Activated CD4-positive, alpha-beta T cell treated with anti-CD3 and anti-CD28 coated beads for 48 hours (primary cell): ENCODE data around the gene NTRK1.

Experiments used
- DNase-seq: peaks from one replicate; pipeline ENCODE4 v3.0.0-alpha.2; 2020

NTRK1 gene

DNA sequence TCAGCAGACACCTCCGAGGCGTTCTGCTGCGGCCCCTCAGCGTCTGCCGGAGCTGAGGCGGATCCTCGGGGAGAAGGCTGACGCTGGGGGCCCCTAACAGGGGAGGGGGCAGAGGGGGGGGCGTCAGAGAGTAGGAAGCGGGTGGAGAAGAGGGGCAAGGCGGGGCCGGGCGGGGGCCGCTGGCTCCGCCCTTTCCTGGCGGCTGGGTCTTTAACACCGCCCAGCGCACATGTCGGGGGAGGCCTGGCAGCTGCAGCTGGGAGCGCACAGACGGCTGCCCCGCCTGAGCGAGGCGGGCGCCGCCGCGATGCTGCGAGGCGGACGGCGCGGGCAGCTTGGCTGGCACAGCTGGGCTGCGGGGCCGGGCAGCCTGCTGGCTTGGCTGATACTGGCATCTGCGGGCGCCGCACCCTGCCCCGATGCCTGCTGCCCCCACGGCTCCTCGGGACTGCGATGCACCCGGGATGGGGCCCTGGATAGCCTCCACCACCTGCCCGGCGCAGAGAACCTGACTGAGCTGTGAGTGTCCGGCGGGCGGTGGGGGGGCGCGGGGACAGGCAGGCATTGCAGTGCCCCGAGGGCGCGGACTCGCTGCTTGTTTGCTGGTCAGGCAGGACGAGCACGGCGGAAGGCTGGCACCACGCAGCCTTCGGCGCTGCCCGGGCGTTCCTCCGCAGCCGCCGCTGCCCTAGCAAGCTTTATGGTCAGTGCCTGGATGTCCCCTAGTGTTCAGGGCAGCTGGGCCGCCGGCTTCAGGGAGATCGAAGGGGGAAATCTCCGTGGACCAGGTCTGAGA, at the start of gene NTRK1:
Gene NTRK1 (plus strand): TSS at position 238 of the 796 bp plus-strand sequence. CDS start 70 bp downstream, at position 308.
- peak; percentile 60 for DNase-seq

DNA sequence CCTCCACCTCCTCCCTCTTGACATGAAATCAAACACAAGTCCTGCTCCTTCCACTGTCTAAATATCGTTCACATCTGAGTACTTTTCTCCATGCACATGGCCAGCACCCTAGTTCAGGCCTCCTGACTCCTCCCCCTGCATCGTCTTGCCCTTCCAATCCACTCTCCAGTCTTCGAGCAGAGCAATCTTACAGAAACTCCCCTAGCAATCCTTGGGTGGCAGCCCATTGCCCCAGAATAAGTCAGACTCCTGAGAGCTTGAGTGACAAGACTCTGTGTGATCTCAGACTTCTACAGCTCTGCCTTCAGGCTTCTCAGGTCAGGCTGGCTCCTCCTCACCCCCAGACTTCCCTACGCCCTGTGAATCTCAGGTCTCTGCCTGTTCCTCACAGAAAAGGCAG, 49.5 kb upstream of the NTRK1 start:
- DNase-seq: no peak

DNA sequence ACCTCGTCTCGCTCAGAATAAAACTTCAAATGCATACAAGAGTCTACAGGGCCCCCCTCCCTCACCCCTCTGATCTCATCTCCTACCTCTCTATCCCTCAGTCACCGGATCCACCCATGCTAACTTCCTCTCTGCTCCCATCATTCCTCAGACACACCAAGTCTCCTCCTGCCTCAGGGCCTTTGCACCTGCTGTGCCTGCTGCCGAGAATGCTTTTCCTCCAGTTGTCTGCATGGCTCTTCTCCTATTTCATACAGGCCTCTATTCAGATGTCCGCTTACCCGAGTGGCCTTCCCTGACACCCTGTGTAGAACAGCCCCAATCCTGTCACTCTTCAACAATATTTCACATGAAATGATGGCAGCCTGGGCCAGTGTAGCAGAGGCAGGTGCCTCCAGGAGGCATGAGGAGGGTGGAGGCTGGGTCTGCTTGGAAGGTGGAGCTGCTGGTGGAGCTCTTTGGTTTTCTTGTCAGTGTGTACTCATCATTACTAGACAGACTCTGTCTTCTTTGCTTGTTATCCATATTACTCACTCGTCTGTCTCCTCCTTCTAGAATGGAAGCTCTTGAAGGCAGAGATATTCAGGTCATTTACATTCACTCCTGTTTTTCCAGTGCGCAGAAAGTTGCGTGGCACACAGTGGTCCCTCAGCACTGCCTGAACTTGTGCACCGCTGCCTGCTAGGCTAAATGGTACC, 48.2 kb upstream of the NTRK1 start:
- no peak for DNase-seq

DNA sequence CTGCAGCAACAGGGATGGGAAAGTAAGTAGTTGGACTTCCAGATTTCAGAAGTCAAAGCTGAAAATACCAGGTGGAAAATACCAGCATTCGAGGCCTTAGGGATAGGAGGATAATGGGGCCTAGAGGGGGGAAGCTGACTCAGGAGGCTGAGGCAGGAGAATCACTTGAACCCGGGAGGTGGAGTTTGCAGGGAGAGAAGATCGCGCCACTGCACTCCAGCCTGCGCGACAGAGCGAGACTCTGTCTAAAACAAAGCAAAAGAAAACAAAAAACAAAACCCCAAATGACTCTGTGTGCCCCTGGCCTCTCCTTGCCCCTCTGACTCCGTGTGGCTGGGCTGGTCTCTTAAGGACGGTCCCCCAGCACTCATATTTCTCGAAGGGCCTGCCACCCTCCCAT, 47.4 kb upstream of the NTRK1 start:
- DNase-seq: no peak

DNA sequence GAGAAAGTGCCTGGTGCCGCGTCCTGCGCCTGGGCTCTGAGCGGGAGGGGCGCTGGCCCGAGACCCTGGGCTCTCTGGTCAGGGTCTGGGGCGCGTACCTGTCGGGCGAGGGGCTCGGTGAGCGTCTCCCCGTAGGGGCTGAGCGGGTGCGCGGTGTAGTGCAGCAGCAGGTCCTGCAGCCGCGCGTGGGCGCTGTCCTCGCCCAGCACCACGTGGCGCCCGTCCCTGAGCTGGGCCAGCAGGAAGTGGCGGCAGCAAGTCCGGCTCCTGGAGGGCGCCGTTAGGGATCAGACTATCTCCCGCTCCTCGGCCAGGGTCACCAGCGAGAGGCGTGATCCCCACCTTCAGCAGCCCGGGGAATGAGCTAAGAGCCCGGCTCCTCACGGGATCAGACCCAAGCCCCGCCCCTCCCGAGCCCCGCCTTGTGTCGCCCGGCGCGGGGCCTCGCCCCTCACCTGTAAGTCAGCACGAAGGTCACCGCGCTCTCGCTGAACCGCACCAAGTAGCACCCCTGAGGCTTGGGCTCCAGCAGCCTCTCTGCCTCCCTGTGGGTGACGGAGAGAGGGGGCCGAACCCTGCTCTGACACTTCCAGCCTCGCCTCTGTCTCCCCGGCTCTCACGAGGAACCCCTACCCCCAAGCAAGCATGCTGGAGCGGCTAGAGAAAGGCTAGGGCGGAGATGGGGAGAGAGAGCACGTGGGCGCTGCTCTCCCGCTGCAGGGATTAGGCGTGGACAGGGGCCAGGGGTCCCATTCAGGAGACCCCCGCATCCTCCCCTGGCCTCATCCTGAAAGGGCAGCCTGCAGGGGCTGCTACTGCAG, 46.7 kb upstream of the NTRK1 start:
- peak; percentile 84 for DNase-seq

DNA sequence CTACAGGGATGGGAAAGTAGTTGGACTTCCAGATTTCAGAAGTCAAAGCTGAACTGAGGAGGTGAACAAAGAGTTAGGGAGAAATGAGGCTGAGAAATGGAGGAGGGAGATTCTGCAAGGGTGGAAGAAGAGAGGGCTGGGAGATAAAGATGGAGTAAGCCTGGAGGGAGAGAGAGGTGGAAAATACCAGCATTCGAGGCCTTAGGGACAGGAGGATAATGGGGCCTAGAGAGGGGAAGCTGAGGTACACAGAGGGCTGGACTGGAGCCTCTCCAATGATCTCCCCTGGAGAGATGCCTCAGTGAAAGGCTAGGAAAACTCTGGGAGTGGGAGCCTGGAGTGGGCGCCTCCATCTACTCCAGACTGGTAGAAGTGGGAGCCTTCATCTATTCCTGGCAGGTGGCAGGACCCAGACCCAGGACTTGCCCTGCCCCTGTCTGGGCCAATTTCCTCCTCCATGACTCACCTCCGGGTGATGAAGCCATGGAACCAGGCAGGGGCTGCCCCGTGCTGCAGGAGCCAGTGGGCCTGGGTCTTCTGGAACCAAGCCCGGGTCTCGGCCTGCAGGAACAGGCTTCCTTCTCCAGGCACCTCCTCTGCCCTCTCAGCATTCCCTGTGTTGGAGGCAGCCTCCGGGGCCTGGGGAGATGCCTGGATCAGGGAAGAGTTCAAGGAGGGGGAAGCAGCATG, 45.9 kb upstream of the NTRK1 start:
- peak; percentile 63 for DNase-seq

DNA sequence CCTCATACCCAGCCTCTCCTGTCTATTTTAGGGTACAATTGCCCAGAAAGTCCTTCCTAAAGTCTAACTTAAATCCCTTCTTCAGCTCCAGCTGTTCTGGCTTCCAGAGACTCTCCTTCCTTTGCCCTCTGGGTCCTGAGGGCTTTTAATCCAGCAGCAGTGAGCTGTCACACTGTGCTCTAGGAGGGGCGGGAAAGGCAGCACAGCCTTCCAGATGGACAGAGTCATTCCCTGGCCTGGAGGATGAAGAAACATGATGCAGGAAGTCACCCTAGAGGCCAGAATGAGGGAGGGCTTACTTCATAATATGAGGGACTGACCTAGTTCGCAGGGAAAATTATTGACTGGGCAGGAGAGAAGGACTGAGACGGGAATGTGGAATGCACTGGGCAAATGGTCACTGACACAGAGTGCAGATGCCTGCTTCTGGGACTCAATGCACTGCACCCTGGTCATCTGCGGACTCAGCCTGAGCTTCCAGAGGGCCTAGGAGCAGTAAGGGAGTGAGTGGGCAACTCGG, 45.3 kb upstream of the NTRK1 start:
- DNase-seq: no peak

DNA sequence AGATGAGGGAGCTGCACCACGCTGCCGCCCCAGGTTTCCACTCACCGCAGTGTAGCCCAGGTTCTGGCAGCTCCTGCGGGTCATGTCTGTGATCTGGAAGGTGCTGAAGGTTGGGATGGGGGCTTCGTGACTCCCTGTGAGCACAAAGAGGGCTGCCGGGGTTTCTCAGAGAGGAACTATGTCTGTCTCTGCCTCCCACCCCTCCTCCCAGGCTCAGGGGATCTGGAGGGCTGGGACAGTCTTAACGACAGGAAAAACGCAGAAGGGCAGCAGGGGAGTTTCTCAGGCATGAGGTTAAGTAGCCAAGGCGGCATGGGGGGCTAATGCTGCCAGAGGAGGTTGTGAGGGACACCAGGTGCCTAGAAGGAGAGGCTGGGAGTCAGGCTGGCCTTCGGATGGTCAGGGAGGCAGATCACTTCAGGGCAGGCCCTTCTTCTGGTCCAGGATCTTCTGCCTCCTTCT, 44.7 kb upstream of the NTRK1 start:
- no peak for DNase-seq

DNA sequence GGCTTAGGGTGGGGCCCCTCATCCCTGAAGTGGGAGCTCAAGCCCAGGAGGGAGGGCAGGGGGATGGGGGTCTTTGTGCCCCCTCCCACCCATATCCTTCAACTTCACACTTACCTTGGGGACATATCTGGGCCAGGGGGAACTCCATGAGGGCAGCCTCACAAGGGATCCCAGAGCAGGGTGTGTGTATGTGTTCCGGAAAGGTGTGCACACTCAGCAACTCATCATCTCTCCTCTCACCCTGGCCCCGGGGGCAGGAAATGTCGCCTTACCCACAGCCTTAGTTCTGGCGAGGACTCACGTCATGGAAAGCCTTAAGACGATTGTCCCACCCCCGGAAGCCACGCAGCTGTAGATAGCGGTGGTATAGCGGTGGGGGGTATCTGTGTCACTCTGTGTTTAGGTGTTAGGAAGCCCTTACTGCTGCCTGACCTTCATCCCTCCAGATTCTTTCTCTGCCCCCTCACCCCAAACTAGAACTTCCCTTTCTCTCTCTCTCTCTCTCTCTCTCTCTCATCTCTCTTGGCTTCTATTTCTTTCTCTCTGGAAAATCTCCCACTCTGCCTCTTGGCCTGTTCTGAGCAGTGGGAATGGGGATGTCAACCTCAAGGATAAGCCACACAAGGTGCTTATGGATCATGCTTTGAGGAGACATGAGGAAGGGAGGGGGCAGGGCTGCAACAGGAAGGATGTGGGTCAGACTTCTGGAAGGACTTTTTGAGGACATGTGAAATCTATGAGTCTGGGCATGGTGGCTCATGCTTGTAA, 43.9 kb upstream of the NTRK1 start, which contains the start of gene SH2D2A:
Gene SH2D2A (minus strand): TSS at position 288 of the 768 bp plus-strand sequence. CDS start 140 bp downstream, at position 148.
- peak; percentile 95 for DNase-seq

DNA sequence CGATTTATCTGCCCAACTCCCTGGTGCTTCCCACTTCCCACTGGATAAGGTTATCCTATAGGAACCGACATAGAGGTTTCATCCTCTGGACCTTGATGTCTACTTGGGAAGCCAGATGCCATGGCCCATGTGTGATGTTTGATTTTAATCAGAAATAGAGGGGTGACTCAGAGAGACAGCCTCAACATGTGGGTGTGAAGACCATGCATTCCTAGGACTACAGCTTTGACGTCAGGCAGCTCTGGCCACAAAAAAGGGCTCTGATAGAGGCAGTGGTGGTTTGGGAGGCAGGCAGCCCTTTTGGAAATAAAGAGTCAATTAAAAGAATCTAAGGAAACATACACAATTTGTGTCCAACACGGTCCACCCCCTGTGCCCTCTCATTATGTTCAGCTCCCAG, 38.9 kb upstream of the NTRK1 start:
- peak; percentile 71 for DNase-seq

DNA sequence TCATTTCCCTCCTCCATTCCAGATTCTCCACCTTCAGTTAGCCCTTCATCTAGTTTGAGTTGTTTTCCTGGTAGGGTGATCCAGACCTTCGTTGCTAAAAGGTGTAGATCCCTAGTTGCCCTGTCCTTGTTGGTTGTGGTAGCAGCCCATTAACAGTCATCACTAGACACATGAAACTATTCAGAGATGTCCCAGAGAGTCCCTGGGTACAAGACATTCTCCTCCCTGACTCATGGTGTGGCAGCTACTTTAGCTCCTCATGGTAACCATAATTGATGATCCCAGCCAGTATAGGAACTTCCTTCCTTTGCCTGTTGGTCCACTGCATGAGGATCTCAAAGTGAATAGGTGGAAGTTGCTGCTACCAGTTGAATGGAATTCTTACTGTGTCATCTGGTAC, 38.0 kb upstream of the NTRK1 start:
- no peak for DNase-seq

DNA sequence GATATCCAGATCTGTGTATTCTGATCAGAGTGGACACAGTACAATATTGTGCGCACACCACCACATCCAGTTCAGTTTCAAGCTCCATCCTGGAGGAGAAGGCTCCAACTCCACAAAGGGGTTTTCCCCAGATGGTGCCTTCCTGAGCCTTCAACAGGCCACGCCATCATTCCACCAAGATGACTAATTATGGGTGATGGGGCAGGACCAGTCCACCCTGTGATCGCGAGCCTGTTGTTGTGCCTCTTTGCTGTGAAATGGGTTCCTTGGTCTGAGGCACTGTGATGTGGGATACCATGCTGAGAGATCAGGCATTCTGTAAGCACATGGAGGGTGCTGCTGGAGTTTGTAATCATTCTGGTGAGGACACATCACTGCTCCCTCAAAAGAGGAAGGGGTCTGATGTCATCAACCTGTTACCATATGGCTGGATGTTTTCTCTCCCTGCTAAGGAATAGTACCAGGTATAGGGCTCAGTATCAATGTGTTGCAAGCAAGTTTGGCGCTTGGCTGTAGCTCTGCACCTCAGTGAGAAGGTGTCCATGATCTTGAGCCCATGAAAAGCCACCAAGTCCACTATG, 37.4 kb upstream of the NTRK1 start:
- no peak for DNase-seq

DNA sequence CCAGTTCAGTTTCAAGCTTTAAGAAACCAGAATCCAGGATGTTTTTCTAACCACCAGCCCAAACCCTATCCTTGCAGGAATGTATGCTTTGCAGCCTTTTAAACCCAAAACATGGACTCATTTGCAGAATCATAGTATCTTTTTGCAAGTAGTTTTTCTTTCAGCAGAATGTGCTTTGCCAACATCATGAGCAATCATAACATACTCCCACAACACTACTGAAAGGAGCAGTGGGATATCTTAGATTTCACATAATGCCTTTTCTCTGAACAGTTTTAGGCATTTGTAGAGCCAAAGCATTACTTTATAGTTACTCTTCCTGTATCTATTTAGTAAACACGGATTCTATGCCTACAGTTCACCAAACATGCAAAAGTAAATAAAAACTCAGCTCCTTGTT, 34.0 kb upstream of the NTRK1 start:
- no peak for DNase-seq

DNA sequence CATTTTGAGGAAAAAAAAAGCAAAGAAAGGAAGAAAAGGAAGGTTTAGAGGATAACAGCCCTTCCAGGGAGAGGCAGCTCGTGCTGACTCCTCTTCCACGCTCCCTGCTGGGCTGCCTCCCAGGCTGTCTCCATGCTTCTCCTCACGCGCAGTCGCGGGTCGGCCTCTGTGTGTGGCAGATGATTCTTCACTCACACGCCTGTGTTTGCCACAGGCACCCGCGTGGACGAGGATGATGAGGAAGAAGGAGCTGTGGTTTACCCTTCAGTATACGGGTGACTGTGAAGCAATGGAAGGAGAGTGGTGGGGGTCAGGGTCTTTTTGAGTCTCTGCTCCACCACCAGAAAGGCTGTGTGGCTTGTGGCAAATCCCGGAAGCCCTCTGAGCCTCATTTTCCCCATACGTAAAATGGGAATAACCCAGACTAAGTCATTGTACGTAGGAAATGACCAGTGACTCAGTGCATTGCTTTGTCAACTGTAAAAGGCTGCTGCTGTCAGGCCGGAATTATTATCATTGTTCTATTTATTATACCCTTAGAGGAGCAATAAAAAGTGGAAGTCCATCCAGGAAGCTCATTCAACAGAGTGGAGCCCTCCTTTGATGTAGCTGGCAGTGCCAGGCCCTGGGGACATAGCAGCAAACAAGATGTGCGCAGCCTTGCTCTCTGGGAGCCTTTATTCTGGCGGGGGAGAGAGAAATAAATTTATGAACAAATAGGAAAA, 32.1 kb upstream of the NTRK1 start:
- DNase-seq: no peak

DNA sequence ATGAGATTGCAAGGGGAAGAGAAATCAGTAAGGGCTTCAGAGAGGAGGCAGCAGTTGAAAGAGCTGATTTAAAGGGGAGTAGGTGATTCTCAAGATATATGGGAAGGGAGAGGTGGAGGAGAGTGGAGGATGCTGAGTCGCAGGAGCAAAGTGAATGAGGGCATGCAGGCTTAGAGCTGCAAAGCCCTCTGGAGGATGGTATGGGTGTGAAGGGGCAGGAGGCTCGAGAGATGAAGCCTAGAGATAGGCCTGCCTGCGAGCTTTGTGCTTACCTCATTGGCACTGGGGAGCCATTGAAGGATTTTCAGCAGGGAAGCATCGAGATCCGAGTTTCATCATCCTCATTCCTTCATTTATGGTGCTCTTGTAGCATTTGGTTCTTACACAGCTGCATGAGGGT, 28.2 kb upstream of the NTRK1 start:
- DNase-seq: no peak

DNA sequence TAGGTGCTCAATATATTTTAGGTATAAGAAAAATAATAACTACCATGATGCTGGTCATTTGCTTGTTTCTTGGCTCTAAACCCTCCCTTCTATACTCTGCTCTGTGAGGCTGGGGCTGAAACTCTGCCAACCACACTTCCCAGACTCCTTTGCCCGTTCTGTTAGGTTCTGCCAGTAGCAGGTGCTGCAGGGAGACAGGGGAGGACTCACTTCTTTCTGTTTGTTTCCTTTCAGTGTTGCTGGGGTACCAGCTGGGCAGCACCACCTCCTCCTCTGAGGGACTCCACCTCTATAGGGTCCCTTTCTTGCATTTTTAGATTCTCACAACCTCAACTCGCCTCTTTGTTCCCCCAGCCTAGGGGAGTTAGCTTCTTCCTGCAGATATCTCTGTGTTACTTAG, 27.1 kb upstream of the NTRK1 start:
- no peak for DNase-seq

DNA sequence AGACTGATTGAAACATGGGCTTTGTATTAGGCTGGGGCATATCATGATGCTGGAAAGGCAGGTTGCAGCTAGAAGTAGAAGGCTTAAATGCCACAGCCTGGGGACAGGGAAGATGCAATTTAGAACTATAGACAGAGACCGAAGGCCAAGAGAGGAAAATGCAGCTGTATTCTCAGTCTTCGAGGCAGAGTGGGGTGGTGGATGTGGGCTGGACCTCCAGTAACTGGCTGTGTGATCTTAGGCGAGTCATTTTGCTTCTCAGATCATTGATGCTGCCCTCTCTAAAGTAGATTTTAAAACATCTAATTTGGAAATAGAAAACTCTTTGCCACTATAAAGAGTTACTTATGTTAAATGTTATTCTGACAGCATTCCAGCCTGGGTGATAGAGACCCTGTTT, 26.3 kb upstream of the NTRK1 start:
- no peak for DNase-seq

DNA sequence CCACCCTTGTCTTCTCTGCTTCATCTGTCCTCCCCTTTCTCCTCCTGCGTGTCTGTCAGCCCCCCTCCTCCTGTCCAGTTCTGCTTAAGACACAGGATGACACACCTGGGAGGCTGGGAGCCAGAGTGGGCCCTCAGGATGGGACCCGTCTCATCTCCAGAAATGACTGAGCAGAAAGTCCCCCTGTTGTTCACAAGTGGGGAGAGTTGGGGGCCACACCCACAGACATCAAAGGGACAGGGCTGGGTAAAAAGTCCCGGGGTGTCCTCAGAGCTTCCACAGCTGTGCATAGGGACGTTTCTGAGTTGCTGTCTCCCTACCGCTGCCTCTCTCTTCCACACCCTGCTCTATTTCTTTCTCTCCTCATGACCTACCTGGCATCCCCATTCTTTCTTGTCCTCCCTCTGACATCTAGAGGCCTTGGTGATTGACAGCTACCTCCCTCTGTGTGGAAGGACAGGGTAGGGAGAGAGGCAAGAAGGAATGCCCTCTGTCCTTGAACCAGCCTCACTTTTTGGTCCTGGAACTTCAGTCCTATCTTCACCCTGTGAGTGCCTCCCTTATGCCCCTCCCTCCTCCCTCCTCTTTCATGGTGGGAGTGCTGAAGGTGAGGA, 24.5 kb upstream of the NTRK1 start:
- DNase-seq: peak; percentile 68

DNA sequence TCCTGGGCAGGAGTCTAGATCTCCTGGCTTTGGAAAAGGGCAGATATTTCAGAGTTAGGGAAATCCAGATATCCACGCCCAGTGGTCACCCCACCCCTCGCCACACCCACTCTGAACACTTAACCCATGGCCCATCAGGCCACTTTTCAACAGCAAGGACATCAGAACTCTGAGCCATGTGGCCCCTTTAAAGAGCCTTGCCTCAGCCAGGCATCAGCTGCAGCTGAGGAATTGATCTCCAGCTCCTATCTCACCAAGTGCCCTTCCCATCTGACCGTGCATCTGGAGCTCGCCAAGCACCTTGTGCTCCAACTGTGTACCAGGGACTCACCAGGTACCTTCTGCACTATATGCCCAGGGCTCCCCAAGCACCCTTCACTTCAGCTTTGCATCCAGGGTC, 23.8 kb upstream of the NTRK1 start:
- DNase-seq: no peak

DNA sequence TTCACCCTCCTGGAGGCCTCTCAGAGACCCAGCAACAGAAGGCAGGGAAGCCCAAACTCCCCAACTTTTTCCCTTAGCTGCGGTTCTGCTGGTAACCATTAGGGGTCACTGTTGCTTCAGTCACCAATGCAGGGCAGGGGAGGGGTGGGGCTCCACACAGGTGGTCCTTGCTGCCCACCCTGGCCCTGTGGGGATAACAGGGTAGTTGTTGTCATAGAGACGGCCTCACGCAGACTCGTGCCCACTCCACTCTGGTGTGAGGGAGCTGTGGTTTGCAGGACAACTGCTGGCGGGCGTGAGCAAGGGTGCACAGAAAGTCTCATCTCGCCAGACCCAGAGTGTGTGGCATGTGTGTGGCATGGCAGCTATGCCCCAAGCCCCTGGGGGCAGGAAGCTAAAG, 21.7 kb upstream of the NTRK1 start:
- DNase-seq: peak; percentile 55
